ENCODE data around the gene KCNT2. TPM values are rescaled to one million over a fixed set of nuclear protein-coding genes. Genes with fewer than 3 reads are reported as not detected.

The KCNT2 gene
- polyA plus RNA-seq, 1 donor from 2014 or later, result 21.4 TPM

- H3K27ac ChIP-seq (ENCODE audit: low read length), result no peak overlapping the region
- no peaks in the 10 kb centered on the region for H4K20me1 ChIP-seq (ENCODE audit: insufficient read depth)
- no peak overlapping the region for H3K9ac ChIP-seq (ENCODE audit: low read length)
- no peaks in the 10 kb centered on the region for H3F3A ChIP-seq (ENCODE audit: insufficient read depth, low read length, poor library complexity, severe bottlenecking)
- H3K27me3 ChIP-seq (ENCODE audit: insufficient read depth, low read depth, low read length), result no peaks in the 10 kb centered on the region
- no peaks in the 10 kb centered on the region for H3K9me3 ChIP-seq (ENCODE audit: low read length)
- no peak overlapping the region for H3K4me3 ChIP-seq (ENCODE audit: low read length)
- no peaks in the 10 kb centered on the region for H3K36me3 ChIP-seq (ENCODE audit: insufficient read depth, low read length)
- H3K4me2 ChIP-seq (ENCODE audit: low read length), result no peak overlapping the region
- TF ChIP-seq EP300 (conservative IDR thresholded peaks at IDR 0.05; ENCODE audit: poor library complexity, severe bottlenecking) (no peak), EZH2 (IDR thresholded peaks at IDR 0.05; ENCODE audit: borderline replicate concordance, insufficient read depth, low read length, poor library complexity, severe bottlenecking) (no peak), SMC3 (conservative IDR thresholded peaks at IDR 0.05; ENCODE audit: poor library complexity) (no peak), RAD21 (conservative IDR thresholded peaks at IDR 0.05) (no peak), REST (IDR thresholded peaks at IDR 0.05; ENCODE audit: borderline replicate concordance) (no peak), POLR2AphosphoS5 (IDR thresholded peaks at IDR 0.05) (no peak), CTCF (IDR thresholded peaks at IDR 0.05; ENCODE audit: poor library complexity, severe bottlenecking) (no peak), MXI1 (conservative IDR thresholded peaks at IDR 0.05; ENCODE audit: poor library complexity, severe bottlenecking) (no peak), TAF1 (IDR thresholded peaks at IDR 0.05; ENCODE audit: low read depth) (no peak)
- no peak overlapping the region for H2AFZ ChIP-seq (ENCODE audit: low read depth, low read length)
- H3K79me2 ChIP-seq (replicated peaks; ENCODE audit: insufficient read depth, low read length), result no peaks in the 10 kb centered on the region
- H3K9me2 ChIP-seq (ENCODE audit: insufficient read depth, low read length), result no peaks in the 10 kb centered on the region
These were observed 215.0 kb downstream of the KCNT2 start for GRCh38 chr1:196393282-196393681.

DNA sequence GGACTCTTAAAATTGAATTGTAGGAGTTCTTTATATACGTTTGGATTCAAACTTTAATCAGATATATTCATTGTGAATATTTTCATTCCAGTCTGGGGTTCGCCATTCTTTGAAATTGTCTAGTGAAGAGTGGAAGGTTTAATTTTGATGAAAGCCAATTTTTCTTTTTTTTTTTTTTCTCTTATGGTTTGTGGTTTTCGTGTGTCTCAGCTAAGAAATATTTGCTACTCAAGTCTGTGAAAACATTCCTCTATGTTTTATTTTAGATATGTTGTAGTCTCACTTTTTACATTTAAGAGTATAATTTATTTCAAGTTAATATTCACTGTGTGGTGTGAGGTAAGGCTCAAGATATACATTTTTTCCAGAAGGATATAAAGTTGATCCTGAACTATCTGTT lies 220.5 kb downstream of the KCNT2 start:
- Histone ChIP-seq H3K36me3 (ENCODE audit: insufficient read depth, low read length) (no peaks in the 10 kb centered on the region), H3K9me3 (ENCODE audit: low read length) (no peaks in the 10 kb centered on the region), H3K9me2 (ENCODE audit: insufficient read depth, low read length) (no peaks in the 10 kb centered on the region), H3K27me3 (ENCODE audit: insufficient read depth, low read depth, low read length) (no peaks in the 10 kb centered on the region), H3K4me3 (ENCODE audit: low read length) (no peak overlapping the region), H3K4me2 (ENCODE audit: low read length) (no peak overlapping the region), H4K20me1 (ENCODE audit: insufficient read depth) (no peaks in the 10 kb centered on the region), H3K9ac (ENCODE audit: low read length) (no peak overlapping the region), H3K27ac (ENCODE audit: low read length) (no peak overlapping the region), H2AFZ (ENCODE audit: low read depth, low read length) (no peak overlapping the region), H3K79me2 (replicated peaks; ENCODE audit: insufficient read depth, low read length) (no peaks in the 10 kb centered on the region), H3F3A (ENCODE audit: insufficient read depth, low read length, poor library complexity, severe bottlenecking) (no peaks in the 10 kb centered on the region)
- TF ChIP-seq REST (IDR thresholded peaks at IDR 0.05; ENCODE audit: borderline replicate concordance) (no peak), CTCF (IDR thresholded peaks at IDR 0.05; ENCODE audit: poor library complexity, severe bottlenecking) (no peak), MXI1 (conservative IDR thresholded peaks at IDR 0.05; ENCODE audit: poor library complexity, severe bottlenecking) (no peak), EZH2 (IDR thresholded peaks at IDR 0.05; ENCODE audit: borderline replicate concordance, insufficient read depth, low read length, poor library complexity, severe bottlenecking) (no peak), RAD21 (conservative IDR thresholded peaks at IDR 0.05) (no peak), TAF1 (IDR thresholded peaks at IDR 0.05; ENCODE audit: low read depth) (no peak), POLR2AphosphoS5 (IDR thresholded peaks at IDR 0.05) (no peak), SMC3 (conservative IDR thresholded peaks at IDR 0.05; ENCODE audit: poor library complexity) (no peak), EP300 (conservative IDR thresholded peaks at IDR 0.05; ENCODE audit: poor library complexity, severe bottlenecking) (no peak)

Data from neural cell (in vitro differentiated cells).